Measurements from ENCODE around the gene MOBP. TPM values are rescaled to one million over a fixed set of nuclear protein-coding genes. Genes with fewer than 3 reads are reported as not detected.

Gene MOBP
- total RNA-seq, 1 donor from 2014 or later, result 0.41 TPM

- FAIRE-seq, result no peak
- DNase-seq (ENCODE audit: low spot score in 2 of 2), result no peak
Observed at GRCh38 chr3:39531665-39532064, 64.2 kb downstream of the MOBP start.

- DNase-seq (ENCODE audit: low spot score in 2 of 2), result no peak
- FAIRE-seq, result no peak
Observed at GRCh38 chr3:39532777-39533176, 65.3 kb downstream of the MOBP start.

- no peak for FAIRE-seq
- no peak for DNase-seq (ENCODE audit: low spot score in 2 of 2)
Observed at GRCh38 chr3:39533226-39533625, 65.7 kb downstream of the MOBP start.

- DNase-seq (ENCODE audit: low spot score in 2 of 2) (no peak), FAIRE-seq (no peak)
Observed at GRCh38 chr3:39540162-39540921, 72.9 kb downstream of the MOBP start.

- FAIRE-seq, result no peak
- DNase-seq (ENCODE audit: low spot score in 2 of 2), result no peak
Observed at GRCh38 chr3:39541442-39541841, 74.0 kb downstream of the MOBP start.

- DNase-seq (ENCODE audit: low spot score in 2 of 2) (no peak), FAIRE-seq (peak; percentile 85)
Observed at GRCh38 chr3:39541917-39542329, 74.4 kb downstream of the MOBP start.

DNA sequence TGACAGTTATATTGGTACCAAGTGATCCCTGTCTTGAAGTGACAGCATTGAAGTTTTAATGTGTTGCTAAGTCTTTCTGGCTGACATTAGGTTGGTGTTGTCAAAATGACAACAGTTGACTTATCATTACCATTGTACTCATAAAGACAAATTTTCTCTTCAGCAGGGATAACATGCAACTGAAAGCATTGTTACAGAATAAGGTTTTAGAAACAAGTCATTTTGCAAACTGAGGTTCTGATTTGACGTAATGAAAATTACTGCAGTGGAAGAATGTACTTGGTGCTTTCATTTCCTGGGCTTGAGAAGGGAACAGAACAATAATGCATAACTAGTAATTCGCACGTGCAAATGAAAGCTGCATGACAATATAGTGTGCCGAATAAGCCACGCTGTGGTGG is 75.1 kb downstream of the MOBP start:
- no peak for FAIRE-seq
- DNase-seq (ENCODE audit: low spot score in 2 of 2), result no peak

DNA sequence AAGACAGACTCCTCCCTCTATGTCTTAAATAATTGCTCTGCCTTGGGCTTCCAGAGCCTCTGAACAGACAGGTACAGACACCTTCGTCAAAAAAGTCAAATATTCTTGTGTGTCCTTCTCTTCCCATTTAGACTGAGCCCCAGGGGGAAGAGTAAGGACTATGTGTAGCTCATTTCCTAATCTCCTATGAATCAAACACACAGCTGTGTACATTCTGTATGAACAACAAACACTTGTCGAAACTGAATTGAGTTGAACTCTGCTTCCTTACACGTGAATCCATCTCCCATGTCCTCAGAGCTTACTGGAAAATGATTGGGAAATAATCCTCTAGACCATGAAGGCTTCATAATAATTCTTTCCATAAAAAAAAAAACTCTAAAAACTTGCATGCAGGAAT is 80.8 kb downstream of the MOBP start:
- FAIRE-seq (no peak), DNase-seq (ENCODE audit: low spot score in 2 of 2) (no peak)

GRCh38 chr3:39550354-39551051 is 83.0 kb downstream of the MOBP start:
- DNase-seq (ENCODE audit: low spot score in 2 of 2) (no peak), FAIRE-seq (no peak)

Other genes with a start within 250 kb of the MOBP start
- gene CX3CR1, start 187.6 kb upstream of the MOBP start, total RNA-seq, result 7.3 TPM
- gene CCR8, start 138.0 kb upstream of the MOBP start, total RNA-seq, result not detected
- gene SLC25A38, start 84.3 kb upstream of the MOBP start, total RNA-seq, result 14.3 TPM
- 1,502 TPM for gene RPSA, start 61.0 kb upstream of the MOBP start, total RNA-seq